NCI-H2196 (cell line): ENCODE measurements around the gene BRIP1.
"Not testable (repeated sequence)": the region's sequence is repeated elsewhere in the genome, so short reads cannot be mapped to it uniquely, and the experiment has no call there.

Experiments
- DNase-seq: peaks from one replicate; lab custom pipeline; 2025; ENCODE audit not compliant: unreplicated experiment; lab: John Stamatoyannopoulos, UW

Gene BRIP1

DNA sequence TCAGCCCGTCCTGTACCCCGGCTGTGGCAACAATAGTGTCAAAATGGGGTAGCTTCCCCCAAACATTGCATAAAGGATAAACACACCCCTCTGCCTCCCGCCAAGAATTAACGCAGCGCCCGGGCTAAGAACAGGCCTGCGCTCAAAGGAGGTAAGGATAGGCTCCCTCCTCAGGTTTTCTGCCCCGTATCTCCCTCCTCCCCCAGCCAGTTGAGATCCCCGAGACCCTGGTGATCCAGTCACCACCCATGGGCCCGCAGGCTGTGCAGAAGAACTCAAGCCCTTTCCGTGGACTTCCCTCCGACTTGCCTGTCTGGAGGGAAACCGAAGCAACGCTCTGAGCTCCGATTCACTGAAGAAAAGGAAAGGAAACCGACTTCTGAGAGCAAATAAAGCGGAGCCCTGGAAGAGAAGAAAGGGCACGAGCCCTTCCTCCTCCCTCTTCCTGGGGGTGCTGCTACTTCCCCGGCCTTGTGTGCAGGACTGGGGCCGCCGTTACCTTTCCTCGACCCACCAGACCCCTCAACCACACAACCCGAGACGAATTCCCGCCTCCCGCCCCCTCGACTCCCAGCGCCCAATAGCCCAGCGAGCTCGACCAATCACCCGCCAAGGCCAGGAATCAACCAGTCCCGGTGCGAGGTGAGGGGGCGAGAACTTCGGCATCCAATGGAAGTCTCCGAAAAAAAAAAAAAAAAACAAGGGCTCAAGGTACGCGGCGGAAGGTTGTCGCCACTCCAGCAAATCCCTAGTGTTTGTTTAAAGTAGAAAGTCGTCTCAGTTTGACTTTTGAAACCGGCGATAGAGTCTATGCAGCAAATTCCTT lies at the start of gene BRIP1:
BRIP1 (minus strand) TSS at position 554 of the 826 bp plus-strand sequence. CDS start 1,989 bp downstream, outside the sequence.
- peak; percentile 93 for DNase-seq

GRCh38 chr17:61908292-61909037 lies 45.1 kb upstream of the BRIP1 start:
- DNase-seq = no peak

GRCh38 chr17:61907361-61907760 lies 44.0 kb upstream of the BRIP1 start:
- DNase-seq = no peak

GRCh38 chr17:61904094-61904710 lies 40.9 kb upstream of the BRIP1 start:
- DNase-seq = no peak

GRCh38 chr17:61903251-61903650 lies 39.9 kb upstream of the BRIP1 start:
- no peak for DNase-seq

DNA sequence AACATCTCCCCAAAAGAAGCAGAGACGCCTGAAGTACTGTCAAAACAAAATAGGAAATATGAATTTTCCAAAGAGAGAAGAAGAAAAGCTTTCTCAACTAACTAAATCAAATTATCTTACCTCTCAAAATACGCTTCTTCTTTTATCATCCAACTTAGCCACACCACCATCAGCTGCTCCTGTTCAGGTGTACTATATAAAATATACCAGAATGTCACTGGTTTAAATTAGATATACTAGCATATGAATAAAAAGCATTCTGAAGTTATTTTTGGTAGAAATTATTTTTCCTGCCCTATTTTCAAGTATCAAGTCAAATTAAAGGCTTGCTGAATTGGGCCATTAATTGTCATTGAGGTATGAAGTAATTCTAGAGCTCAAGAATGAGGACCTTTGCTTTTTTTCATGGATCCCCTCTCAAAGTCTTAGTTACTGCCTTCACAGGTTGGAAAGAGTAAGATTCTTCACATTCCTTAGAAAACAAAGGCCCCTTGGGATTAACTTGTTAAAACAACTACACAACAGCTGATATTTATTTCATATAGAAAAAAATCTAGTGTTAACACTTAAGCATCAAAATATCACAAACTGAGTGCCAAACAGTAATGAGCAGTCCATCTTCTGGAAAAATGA lies 34.3 kb upstream of the BRIP1 start:
- no peak for DNase-seq

DNA sequence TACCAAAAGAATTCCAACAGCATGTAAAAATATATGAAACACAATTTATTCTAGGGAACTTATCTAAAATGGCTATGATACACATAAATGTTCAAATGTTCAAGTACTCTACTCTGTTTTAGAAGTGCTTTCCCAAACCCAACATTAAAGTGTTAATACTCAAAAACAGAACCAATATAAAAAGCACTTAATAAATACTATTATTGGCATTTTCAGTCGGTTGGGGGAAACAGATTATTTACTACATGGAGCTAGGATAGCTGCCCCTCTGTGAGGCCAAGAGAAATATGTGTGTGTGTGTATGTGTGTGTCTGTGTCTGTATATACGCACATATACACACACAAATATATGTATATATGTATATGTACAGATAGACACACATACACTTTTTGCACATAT lies 32.1 kb upstream of the BRIP1 start:
- DNase-seq = no peak

- DNase-seq = not testable (repeated sequence)
Observed at GRCh38 chr17:61894310-61894709, 31.0 kb upstream of the BRIP1 start.

GRCh38 chr17:61887733-61888132 lies 24.4 kb upstream of the BRIP1 start:
- DNase-seq = not testable (repeated sequence)

GRCh38 chr17:61885865-61886264 lies 22.5 kb upstream of the BRIP1 start:
- not testable (repeated sequence) for DNase-seq

DNA sequence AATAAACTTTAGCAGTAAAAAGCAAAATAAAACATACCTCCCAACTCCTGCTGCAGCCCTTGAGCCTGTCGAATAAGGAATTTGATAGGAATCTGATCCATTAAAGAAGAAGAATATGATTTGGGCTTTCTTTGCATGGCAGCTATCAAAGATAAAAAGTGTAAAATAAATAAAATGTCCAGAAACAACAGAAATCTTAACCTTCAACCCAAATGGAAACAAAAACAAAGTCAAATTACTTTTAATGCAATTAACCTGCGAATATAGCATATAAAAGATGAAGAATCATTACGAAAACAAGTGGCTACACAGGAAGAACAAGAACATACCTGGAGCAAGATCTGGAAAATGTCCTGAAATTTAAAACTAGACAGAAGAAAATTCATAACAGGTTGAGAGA lies 21.5 kb upstream of the BRIP1 start:
- no peak for DNase-seq

- no peak for DNase-seq
Observed at GRCh38 chr17:61880589-61881102, 17.3 kb upstream of the BRIP1 start.

- no peak for DNase-seq
Observed at GRCh38 chr17:61878984-61879612, 15.8 kb upstream of the BRIP1 start.

DNA sequence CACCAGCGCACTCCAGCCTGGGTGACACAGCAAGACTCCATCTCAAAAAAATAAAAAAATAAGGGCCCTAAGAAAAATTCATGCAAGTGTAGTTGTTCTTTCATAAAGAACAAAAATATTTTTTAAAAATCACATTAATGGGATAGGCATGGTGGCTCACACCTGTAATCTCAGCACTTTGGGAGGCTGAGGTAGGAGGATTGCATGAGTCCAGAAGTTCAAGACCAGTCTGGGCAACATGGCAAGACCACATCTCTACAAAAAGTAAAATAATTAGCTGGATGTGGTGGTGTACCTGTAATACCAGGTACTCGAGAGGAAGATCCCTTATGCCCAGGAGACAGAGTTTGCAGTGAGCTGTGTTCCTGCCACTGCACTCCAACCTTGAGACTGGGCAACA lies 15.2 kb upstream of the BRIP1 start:
- DNase-seq = no peak

DNA sequence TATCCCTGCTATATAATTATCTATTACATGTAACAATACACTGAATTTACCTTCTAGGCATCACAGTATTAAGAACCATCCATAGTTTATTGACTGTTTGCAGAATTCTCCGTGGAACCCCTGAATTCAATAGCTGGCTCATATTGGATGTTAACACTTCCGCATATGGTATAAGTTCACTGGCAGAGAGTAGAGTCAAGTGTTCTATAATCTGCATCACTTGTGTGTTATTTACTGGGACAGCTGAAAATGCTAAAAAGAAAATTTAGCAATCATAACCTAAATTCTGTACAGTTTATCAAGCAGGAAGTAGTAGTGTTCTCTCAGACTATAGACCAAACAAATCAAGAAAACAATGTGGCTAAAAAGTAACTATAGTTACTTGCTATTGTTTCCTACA lies 14.5 kb upstream of the BRIP1 start:
- DNase-seq = no peak

DNA sequence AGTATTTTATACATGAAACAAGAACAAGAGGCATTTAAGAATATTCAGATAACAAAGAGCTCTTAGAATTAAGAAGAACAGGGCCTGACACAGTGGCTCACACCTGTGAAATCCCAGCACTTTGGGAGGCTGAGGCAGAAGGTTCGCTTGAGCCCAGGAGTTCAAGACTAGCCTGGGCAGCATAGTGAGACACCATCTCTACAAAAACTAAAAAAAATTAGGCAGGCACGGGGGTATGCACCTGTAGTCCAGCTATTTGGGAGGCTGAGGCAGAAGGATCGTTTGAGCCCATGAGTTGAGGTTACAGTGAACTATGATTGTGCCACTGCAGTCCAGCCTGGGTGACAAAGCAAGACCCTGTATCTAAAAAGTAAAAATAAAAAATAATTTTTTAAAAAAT lies 12.5 kb upstream of the BRIP1 start:
- no peak for DNase-seq

DNA sequence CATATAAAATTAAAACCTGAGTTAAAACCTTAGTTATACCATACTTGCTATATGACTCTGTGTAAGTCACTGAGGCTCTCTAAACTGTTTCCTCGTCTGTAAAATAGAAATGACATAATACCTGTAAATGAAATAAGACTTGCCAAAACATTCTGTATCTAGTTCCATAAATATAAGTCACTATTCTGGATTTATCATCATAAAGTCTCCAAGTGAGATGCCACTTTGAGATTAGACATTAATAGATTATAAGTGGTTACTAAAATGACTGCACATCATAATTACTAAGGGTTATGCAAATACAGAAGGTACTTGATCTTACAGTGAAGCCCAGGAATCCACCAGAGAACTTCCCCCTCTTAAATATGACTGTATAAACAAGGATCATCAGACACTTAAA lies 12.0 kb upstream of the BRIP1 start:
- DNase-seq = no peak

DNA sequence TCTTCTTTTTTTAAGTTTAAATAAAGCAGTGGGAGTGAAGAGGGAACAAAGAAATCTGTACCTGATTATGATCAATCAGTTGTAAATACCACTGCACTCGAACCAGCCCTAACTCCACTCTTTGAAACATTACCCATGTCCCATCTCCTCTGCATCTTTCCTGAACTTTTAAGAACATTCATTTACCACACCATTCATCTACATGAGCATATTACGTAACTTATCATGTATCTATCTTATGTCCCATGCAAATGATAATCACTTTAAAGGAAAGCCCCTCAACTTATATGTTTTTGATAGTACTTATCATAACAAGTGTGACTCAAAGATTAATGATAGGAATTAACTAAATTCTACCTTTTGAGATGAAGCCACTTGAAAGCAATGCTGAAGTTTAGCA lies 10.7 kb upstream of the BRIP1 start:
- no peak for DNase-seq

GRCh38 chr17:61872099-61872498 lies 8.8 kb upstream of the BRIP1 start:
- DNase-seq = no peak

DNA sequence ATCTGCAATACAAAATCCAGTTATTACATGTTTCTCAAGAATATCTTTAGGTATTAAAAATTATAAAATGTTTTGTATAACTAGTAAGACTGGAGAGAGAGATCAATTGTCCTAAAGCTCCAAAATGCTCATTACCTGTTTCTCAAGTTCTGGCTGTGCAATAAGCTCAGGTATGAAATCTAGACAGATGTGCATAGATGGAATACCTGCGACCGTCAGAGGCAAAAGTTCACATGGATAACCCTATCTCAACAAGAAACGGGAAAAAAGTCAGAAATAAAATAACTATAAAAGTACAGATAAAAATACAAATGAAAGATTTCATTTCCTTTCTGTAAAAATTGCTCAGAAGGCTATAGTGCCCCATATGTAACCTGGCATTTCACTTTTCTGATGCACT lies 5.8 kb upstream of the BRIP1 start:
- DNase-seq = no peak

DNA sequence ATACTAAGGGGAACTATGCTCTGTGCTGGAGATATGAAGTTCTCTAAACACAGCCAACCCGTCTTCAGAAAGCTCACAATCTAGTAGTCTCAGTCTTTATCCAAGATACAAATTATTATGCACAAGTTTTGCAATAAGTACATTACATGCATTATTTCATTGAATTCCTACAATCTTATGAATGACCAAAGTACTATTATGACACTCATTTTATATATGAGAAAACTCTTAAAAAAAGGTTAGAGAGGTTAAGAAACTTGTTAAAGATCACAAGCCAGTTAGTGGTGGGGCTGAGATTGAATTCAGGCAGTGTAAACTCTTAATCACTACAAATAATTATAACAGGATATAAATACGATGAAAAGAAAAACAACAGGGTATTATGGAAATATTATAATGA lies 4.7 kb upstream of the BRIP1 start:
- no peak for DNase-seq
